ENCODE measurements around the gene PLCH1. TPM values are rescaled to one million over a fixed set of nuclear protein-coding genes. Genes with fewer than 3 reads are reported as not detected.

The PLCH1 gene
- total RNA-seq, 1 experiment from 2014 or later = 4.1 TPM

- Histone ChIP-seq H2AFZ (ENCODE audit: low read length) (no peak overlapping the region), H4K20me1 (ENCODE audit: low read length) (no peaks in the 10 kb centered on the region), H3K4me3 (ENCODE audit: low read length) (no peak overlapping the region), H3K4me1 (ENCODE audit: insufficient read depth, low read length) (no peaks in the 10 kb centered on the region), H3K9me2 (replicated peaks; ENCODE audit: low read length) (no peaks in the 10 kb centered on the region), H3F3A (ENCODE audit: low read length, unreplicated experiment) (no peaks in the 10 kb centered on the region), H3K79me2 (ENCODE audit: low read length) (no peaks in the 10 kb centered on the region), H3K27ac (ENCODE audit: low read length) (no peak overlapping the region), H3K36me3 (ENCODE audit: low read depth, low read length) (no peaks in the 10 kb centered on the region), H3K4me2 (ENCODE audit: low read length) (no peak overlapping the region), H3K9ac (ENCODE audit: low read length) (no peak overlapping the region), H3K9me3 (ENCODE audit: low read length) (no peaks in the 10 kb centered on the region), H3K27me3 (ENCODE audit: low read length) (no peaks in the 10 kb centered on the region)
- ATAC-seq = no peak
- POLR2A ChIA-PET (ENCODE audit: unreplicated experiment) = no interaction called here
- TF ChIP-seq CTCF (conservative IDR thresholded peaks at IDR 0.05; ENCODE audit: low read depth, low read length) = no peak
- no peak for TF ChIP-seq EZH2phosphoT487 (IDR thresholded peaks at IDR 0.05; ENCODE audit: borderline replicate concordance, low read length)
- TF ChIP-seq EZH2 (IDR thresholded peaks at IDR 0.05; ENCODE audit: low read length, unreplicated experiment) = no peak
- no peak for DNase-seq
- intact Hi-C loops (cut with micrococcal nuclease) = no loop called here
- CTCF ChIA-PET = no interaction called here
- no TSS peak for BruUV-seq (replicated peaks)
Observed at GRCh38 chr3:155596615-155597014, 148.3 kb downstream of the PLCH1 start.

DNA sequence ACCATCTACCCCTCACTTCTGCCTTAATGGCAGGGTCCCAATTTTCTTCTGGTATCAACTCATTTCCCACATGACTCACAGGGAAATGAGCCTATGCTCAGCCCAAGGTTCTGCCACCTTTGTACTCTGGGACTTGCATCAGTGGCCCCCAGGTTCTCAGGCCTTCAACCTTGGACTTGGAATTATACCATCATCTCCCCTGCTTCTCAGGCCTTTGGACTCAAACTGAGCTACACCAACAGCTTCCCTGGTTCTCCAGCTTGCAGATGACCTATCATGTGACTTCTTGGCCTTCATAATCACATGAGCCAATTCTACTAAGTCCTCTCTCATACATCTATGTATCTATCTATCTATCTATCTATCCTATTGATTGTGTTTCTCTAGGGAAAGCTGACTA is 149.5 kb downstream of the PLCH1 start:
- no peak for ATAC-seq

More for the DNA sequence above, 149.5 kb downstream of the PLCH1 start:
- H3F3A ChIP-seq (ENCODE audit: low read length, unreplicated experiment) = no peaks in the 10 kb centered on the region
- no TSS peak for BruUV-seq (replicated peaks)
- no peaks in the 10 kb centered on the region for H3K36me3 ChIP-seq (ENCODE audit: low read depth, low read length)
- no peak overlapping the region for H3K27ac ChIP-seq (ENCODE audit: low read length)
- H3K9me2 ChIP-seq (replicated peaks; ENCODE audit: low read length) = no peaks in the 10 kb centered on the region
- intact Hi-C loops (cut with micrococcal nuclease) = no loop called here
- H2AFZ ChIP-seq (ENCODE audit: low read length) = no peak overlapping the region
- no peak overlapping the region for H3K4me2 ChIP-seq (ENCODE audit: low read length)
- no peaks in the 10 kb centered on the region for H3K9me3 ChIP-seq (ENCODE audit: low read length)
- no peak overlapping the region for H3K4me3 ChIP-seq (ENCODE audit: low read length)
- POLR2A ChIA-PET (ENCODE audit: unreplicated experiment) = no interaction called here
- H3K9ac ChIP-seq (ENCODE audit: low read length) = no peak overlapping the region
- DNase-seq = no peak
- H4K20me1 ChIP-seq (ENCODE audit: low read length) = no peaks in the 10 kb centered on the region
- TF ChIP-seq CTCF (conservative IDR thresholded peaks at IDR 0.05; ENCODE audit: low read depth, low read length) (no peak), EZH2phosphoT487 (IDR thresholded peaks at IDR 0.05; ENCODE audit: borderline replicate concordance, low read length) (no peak), EZH2 (IDR thresholded peaks at IDR 0.05; ENCODE audit: low read length, unreplicated experiment) (no peak)
- no peaks in the 10 kb centered on the region for H3K27me3 ChIP-seq (ENCODE audit: low read length)
- H3K4me1 ChIP-seq (ENCODE audit: insufficient read depth, low read length) = no peaks in the 10 kb centered on the region
- CTCF ChIA-PET = no interaction called here
- no peaks in the 10 kb centered on the region for H3K79me2 ChIP-seq (ENCODE audit: low read length)
